Activated T-cell treated with anti-CD3 and anti-CD28 coated beads, Interleukin-2, amount 50 U/mL, for 4 hours (primary cell): ENCODE results near the gene UBE2L5. TPM values are rescaled to one million over a fixed set of nuclear protein-coding genes. Genes with fewer than 3 reads are reported as not detected.

Experiments used
- ATAC-seq, 2 donors: fragments of 200-7000 bp; cut with Tn5 transposase; one replicate each; pipeline ENCODE4 v1.10.0; 2021
- DNase-seq: peaks from one replicate; pipeline ENCODE4 v3.0.0-alpha.2; 2020
- H3K27me3 Mint-ChIP-seq: one replicate; pipeline ENCODE4 v1.8.0; 2021; ENCODE audit warnings: low read depth, mixed read lengths
- H3K36me3 Mint-ChIP-seq: one replicate; pipeline ENCODE4 v1.8.0; 2022; ENCODE audit warnings: mixed read lengths; ENCODE audit not compliant: insufficient read depth
- H3K4me1 Mint-ChIP-seq: one replicate; pipeline ENCODE4 v1.8.0; 2021; ENCODE audit warnings: low read depth, mixed read lengths
- H3K4me3 Mint-ChIP-seq: one replicate; pipeline ENCODE4 v1.8.0; 2021; ENCODE audit warnings: mild to moderate bottlenecking, moderate library complexity, mixed read lengths
- H3K9me3 Mint-ChIP-seq: one replicate; pipeline ENCODE4 v1.8.0; 2021; ENCODE audit warnings: mixed read lengths
- total RNA-seq, 3 donors: library from RNA; stranded (reverse); gene quantifications; one replicate each; pipeline ENCODE4 v1.2.1, GENCODE V29; 2021

UBE2L5 gene
- total RNA-seq, 3 donors from 2014 or later: not detected

GRCh38 chr13:30464496-30465342, 42.4 kb downstream of the UBE2L5 start:
- DNase-seq (peak; percentile 77), ATAC-seq (peak; percentile 57 to 58)
- Mint-ChIP-seq H3K27me3 (no peaks in the 10 kb centered on the region), H3K36me3 (peaks cover 19% of the 10 kb centered on the region), H3K4me1 (peaks cover 30% of the 10 kb centered on the region), H3K9me3 (no peaks in the 10 kb centered on the region), H3K4me3 (peak overlapping the region; percentile 94)

GRCh38 chr13:30465343-30465592, 43.0 kb downstream of the UBE2L5 start:
- Mint-ChIP-seq H3K4me3 (no peak overlapping the region), H3K4me1 (peaks cover 30% of the 10 kb centered on the region), H3K27me3 (no peaks in the 10 kb centered on the region), H3K36me3 (peaks cover 19% of the 10 kb centered on the region), H3K9me3 (no peaks in the 10 kb centered on the region)
- no peak for DNase-seq
- no peak for ATAC-seq

DNA sequence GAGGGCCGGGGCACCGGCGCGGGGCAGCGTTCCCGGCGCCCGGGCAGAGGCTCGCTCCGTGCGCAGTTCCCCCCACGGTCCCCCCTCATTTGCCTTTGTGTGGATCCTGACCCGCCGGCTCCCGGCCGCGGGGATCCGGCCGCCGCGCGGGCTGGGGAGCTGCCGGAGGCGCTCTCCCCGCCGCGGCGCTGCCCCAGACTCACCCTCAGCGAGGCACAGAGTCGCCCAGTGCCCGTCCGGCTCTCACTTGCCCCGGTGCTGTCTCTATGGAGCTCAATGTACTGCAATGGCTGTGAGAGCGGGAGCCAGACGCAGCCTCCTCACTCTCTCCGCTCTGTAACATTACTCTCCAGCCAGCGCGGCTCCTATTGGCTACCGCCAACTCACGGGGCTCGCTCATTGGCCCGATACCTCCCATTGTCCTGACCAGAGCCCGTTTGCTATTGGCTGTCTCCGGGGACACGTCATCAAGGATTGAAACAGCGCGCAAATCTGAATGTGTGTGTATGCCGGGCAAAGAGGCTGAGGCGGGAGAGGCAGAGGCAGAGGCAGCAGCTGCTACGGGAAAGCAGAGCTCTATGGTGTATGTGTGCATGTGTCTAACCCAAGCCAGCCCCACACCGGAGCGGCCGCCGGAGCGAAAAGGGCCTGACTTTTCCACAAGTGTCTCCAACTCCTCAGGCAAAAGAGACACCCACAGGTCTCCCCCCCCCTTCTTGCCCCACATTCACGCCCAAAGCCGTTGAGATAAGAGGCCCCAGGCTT, 43.5 kb downstream of the UBE2L5 start, which contains the start of gene HMGB1:
Gene HMGB1 (minus strand): TSS at position 344 of the 765 bp plus-strand sequence. CDS start 2,256 bp downstream, outside the sequence.
- peak within 1 kb of the TSS; percentile 91 for H3K4me3 Mint-ChIP-seq
- H3K9me3 Mint-ChIP-seq: no peaks in the 10 kb centered on the region
- H3K36me3 Mint-ChIP-seq: peaks cover 19% of the 10 kb centered on the region
- ATAC-seq (peak; percentile 85 to 86), DNase-seq (peak; percentile 92)
- no peaks in the 10 kb centered on the region for H3K27me3 Mint-ChIP-seq
- peaks cover 30% of the 10 kb centered on the region for H3K4me1 Mint-ChIP-seq

DNA sequence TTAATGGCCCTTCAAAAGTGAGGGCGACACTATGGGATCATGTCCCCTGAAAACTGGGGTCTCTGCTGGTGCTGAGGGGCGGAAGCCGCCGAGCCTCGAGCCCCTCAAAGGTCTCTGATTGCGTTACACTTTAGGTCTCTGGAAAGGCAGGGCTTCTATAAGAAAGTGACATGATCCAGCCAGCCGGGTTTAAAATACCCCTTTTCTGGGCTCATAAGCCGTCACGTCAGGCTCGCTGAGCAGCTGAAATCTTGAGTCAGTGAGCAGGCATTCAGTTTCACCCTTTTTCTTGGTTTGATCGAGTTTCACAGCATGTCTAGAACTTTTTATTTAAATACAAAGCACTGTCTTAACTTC, 44.0 kb downstream of the UBE2L5 start:
- DNase-seq (no peak), ATAC-seq (no peak)
- Mint-ChIP-seq H3K4me3 (peak overlapping the region; percentile 91), H3K36me3 (peaks cover 17% of the 10 kb centered on the region), H3K27me3 (no peaks in the 10 kb centered on the region), H3K4me1 (peaks cover 27% of the 10 kb centered on the region), H3K9me3 (no peaks in the 10 kb centered on the region)

- H3K4me1 Mint-ChIP-seq: peaks cover 24% of the 10 kb centered on the region
- H3K36me3 Mint-ChIP-seq: peaks cover 14% of the 10 kb centered on the region
- no peak for DNase-seq
- ATAC-seq: no peak
- no peak overlapping the region for H3K4me3 Mint-ChIP-seq
- no peaks in the 10 kb centered on the region for H3K27me3 Mint-ChIP-seq
- H3K9me3 Mint-ChIP-seq: no peaks in the 10 kb centered on the region
These were observed 44.6 kb downstream of the UBE2L5 start for GRCh38 chr13:30466841-30467252.

DNA sequence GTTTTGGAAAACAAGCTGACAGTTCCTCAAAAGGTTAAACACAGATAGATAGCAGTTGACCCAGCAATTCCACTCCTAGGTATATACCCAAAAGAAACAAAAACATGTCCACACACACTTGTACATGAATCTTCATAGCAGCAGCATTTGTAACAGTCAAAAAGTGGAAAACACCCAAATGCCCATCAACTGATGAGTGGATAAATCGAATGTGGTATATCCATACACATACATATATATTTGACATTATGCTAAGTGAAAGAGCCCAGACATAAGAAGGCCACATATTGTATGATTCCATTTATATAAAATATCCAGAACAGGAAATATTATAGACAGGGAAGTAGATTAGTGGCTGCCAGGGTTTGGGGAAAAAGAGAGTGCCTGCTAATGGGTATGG, 51.4 kb downstream of the UBE2L5 start:
- Mint-ChIP-seq H3K9me3 (no peaks in the 10 kb centered on the region), H3K4me3 (no peak overlapping the region), H3K27me3 (no peaks in the 10 kb centered on the region), H3K36me3 (no peaks in the 10 kb centered on the region), H3K4me1 (no peaks in the 10 kb centered on the region)
- ATAC-seq (no peak), DNase-seq (no peak)

- Mint-ChIP-seq H3K36me3 (no peaks in the 10 kb centered on the region), H3K4me1 (no peaks in the 10 kb centered on the region), H3K9me3 (no peaks in the 10 kb centered on the region), H3K27me3 (no peaks in the 10 kb centered on the region), H3K4me3 (no peak overlapping the region)
- DNase-seq: no peak
- no peak for ATAC-seq
These were observed 55.3 kb downstream of the UBE2L5 start for GRCh38 chr13:30477346-30478195.

Other genes with a start within 250 kb of the UBE2L5 start
- 1 to 10 TPM; 3.3 to 5.2 (median 4.0) TPM for gene KATNAL1, start 114.9 kb upstream of the UBE2L5 start, total RNA-seq
- gene HMGB1, start 43.4 kb downstream of the UBE2L5 start, total RNA-seq: 100 to 1,000 TPM; 372 to 448 (median 435) TPM
- 10 to 100 TPM; 12.9 to 13.7 (median 13.3) TPM for gene USPL1, start 195.4 kb downstream of the UBE2L5 start, total RNA-seq